SK-N-SH (cell line): Measurements from ENCODE around the gene MSL3. TPM values are rescaled to one million over a fixed set of nuclear protein-coding genes. Genes with fewer than 3 reads are reported as not detected.

ENCODE experiments used
- CTCF ChIA-PET: fragments of 300-600, 350-600 bp; formaldehyde crosslinking; extraction: SDS; loops from one replicate; lab custom pipeline; 2021; lab: Yijun Ruan, JAX
- POLR2A ChIA-PET: fragments of 350-600 bp; sonication (Branson Sonifier 250); formaldehyde crosslinking; extraction: SDS; loops from one replicate; lab custom pipeline; 2020; ENCODE audit warnings: antibody characterized with exemption, inconsistent platforms; lab: Yijun Ruan, JAX
- DNase-seq: peaks from one replicate; pipeline ENCODE4 v3.0.0; 2012
- H2AFZ ChIP-seq: fragments of 200-600 bp; sonication (generic); 2 replicates; pipeline ENCODE4 v1.8.1; 2016; ENCODE audit warnings: antibody characterized with exemption, mild to moderate bottlenecking, low read depth
- H3F3A ChIP-seq: fragments of 200-600 bp; sonication (generic); replicated peaks from 2 replicates; pipeline ENCODE3; 2016; ENCODE audit warnings: antibody characterized with exemption, mild to moderate bottlenecking; ENCODE audit not compliant: insufficient read depth
- H3K27ac ChIP-seq, 2 experiments: fragments of 200-500 bp in 1 of 2; fragments of 200-600 bp in 1 of 2; sonication (Bioruptor generic) in 1 of 2; sonication (generic), shearing (Covaris generic) in 1 of 2; 2 replicates each; pipeline versions ENCODE4 v1.5.1 to v1.6.1; 2014 to 2016; ENCODE audit warnings: low read depth in 2 of 2, inconsistent platforms in 1 of 2, low read length in 1 of 2, mild to moderate bottlenecking in 1 of 2, mixed read lengths in 1 of 2
- H3K27me3 ChIP-seq: fragments of 200-600 bp; sonication (generic), shearing (Covaris generic); 2 replicates; pipeline ENCODE4 v1.6.1; 2016; ENCODE audit warnings: mixed run types; ENCODE audit not compliant: insufficient read depth
- H3K36me3 ChIP-seq, 2 experiments: fragments of 200-500 bp in 1 of 2; fragments of 200-600 bp in 1 of 2; sonication (Bioruptor generic) in 1 of 2; sonication (generic) in 1 of 2; replicated peaks in 1 of 2; 2 replicates each; pipeline versions ENCODE3 to v1.5.1; 2014 to 2016; ENCODE audit warnings: low read length in 1 of 2, mild to moderate bottlenecking in 1 of 2; ENCODE audit not compliant: insufficient read depth in 2 of 2, control insufficient read depth in 1 of 2
- H3K4me1 ChIP-seq, 2 experiments: fragments of 200-500 bp in 1 of 2; fragments of 200-600 bp in 1 of 2; sonication (Bioruptor generic) in 1 of 2; sonication (generic), shearing (Covaris generic) in 1 of 2; 2 replicates each; pipeline versions ENCODE4 v1.5.1 to v1.6.1; 2014 to 2016; ENCODE audit warnings: low read depth in 1 of 2, low read length in 1 of 2, mixed run types in 1 of 2; ENCODE audit not compliant: insufficient read depth in 2 of 2, control insufficient read depth in 1 of 2
- H3K4me2 ChIP-seq: fragments of 200-600 bp; sonication (generic), shearing (Covaris generic); 2 replicates; pipeline ENCODE4 v1.6.1; 2017; ENCODE audit warnings: mixed run types
- H3K4me3 ChIP-seq, 2 experiments: fragments of 200-500 bp in 1 of 2; fragments of 200-600 bp in 1 of 2; sonication (Bioruptor generic) in 1 of 2; sonication (generic), shearing (Covaris generic) in 1 of 2; 2 replicates each; pipeline versions ENCODE4 v1.5.1 to v1.8.1; 2014 to 2016; ENCODE audit warnings: low read depth in 2 of 2, inconsistent platforms in 1 of 2, low read length in 1 of 2, mild to moderate bottlenecking in 1 of 2, mixed read lengths in 1 of 2, moderate library complexity in 1 of 2
- H3K79me2 ChIP-seq: fragments of 200-600 bp; sonication (generic); 2 replicates; pipeline ENCODE4 v1.8.1; 2017; ENCODE audit warnings: mild to moderate bottlenecking; ENCODE audit not compliant: insufficient read depth
- H3K9ac ChIP-seq: fragments of 200-600 bp; sonication (generic); 2 replicates; pipeline ENCODE4 v1.6.1; 2017; ENCODE audit warnings: mixed run types
- H3K9me2 ChIP-seq: fragments of 200-600 bp; sonication (generic); 2 replicates; pipeline ENCODE4 v1.6.1; 2017; ENCODE audit warnings: mixed run types
- H3K9me3 ChIP-seq: fragments of 200-600 bp; sonication (generic); 2 replicates; pipeline ENCODE4 v1.6.1; 2017; ENCODE audit warnings: mixed run types, mild to moderate bottlenecking, moderate library complexity
- H4K20me1 ChIP-seq: fragments of 200-600 bp; sonication (generic); 2 replicates; pipeline ENCODE4 v1.6.1; 2017; ENCODE audit warnings: mild to moderate bottlenecking, mixed run types; ENCODE audit not compliant: insufficient read depth
- ELF1 ChIP-seq: IDR thresholded peaks from 2 replicates; pipeline ENCODE4 v1.4.0; 2012
- GABPA ChIP-seq: IDR thresholded peaks from 2 replicates; pipeline ENCODE4 v1.4.0; 2012; ENCODE audit warnings: low read depth, mild to moderate bottlenecking
- IRF3 ChIP-seq: fragments of 150-350 bp; IDR thresholded peaks from 2 replicates; pipeline ENCODE4 v1.6.1; 2016; ENCODE audit warnings: mild to moderate bottlenecking, low read depth, low read length
- MXI1 ChIP-seq: IDR thresholded peaks from 2 replicates; pipeline ENCODE4 v1.6.1; 2012; ENCODE audit warnings: mild to moderate bottlenecking, low read depth, low read length, improper control_type of control experiment
- NFIC ChIP-seq: IDR thresholded peaks from 2 replicates; pipeline ENCODE4 v1.4.0; 2012; ENCODE audit warnings: borderline replicate concordance
- NRF1 ChIP-seq: IDR thresholded peaks from 2 replicates; pipeline ENCODE4 v1.6.1; 2012; ENCODE audit warnings: low read depth, mild to moderate bottlenecking, low read length
- PBX3 ChIP-seq: IDR thresholded peaks from 2 replicates; pipeline ENCODE4; 2012
- RCOR1 ChIP-seq: fragments of 150-350 bp; IDR thresholded peaks from 2 replicates; pipeline ENCODE4 v1.6.1; 2017; ENCODE audit warnings: antibody characterized with exemption, low read length
- RXRA ChIP-seq: IDR thresholded peaks from 2 replicates; pipeline ENCODE4 v1.4.0; 2012; ENCODE audit warnings: low read depth, mild to moderate bottlenecking, borderline replicate concordance
- SMC3 ChIP-seq: IDR thresholded peaks from 2 replicates; pipeline ENCODE4 v1.6.1; 2012; ENCODE audit warnings: low read depth, low read length, improper control_type of control experiment
- TAF1 ChIP-seq: IDR thresholded peaks from 2 replicates; pipeline ENCODE4 v1.6.1; 2012; ENCODE audit warnings: low read depth, mild to moderate bottlenecking, low read length, moderate library complexity, borderline replicate concordance
- TCF12 ChIP-seq: IDR thresholded peaks from 2 replicates; pipeline ENCODE4 v1.4.0; 2012
- TEAD4 ChIP-seq: IDR thresholded peaks from 2 replicates; pipeline ENCODE4 v1.4.0; 2012; ENCODE audit warnings: mild to moderate bottlenecking, borderline replicate concordance; ENCODE audit not compliant: insufficient read depth
- USF2 ChIP-seq: fragments of 150-350 bp; IDR thresholded peaks from 2 replicates; pipeline ENCODE4 v1.6.1; 2017; ENCODE audit warnings: antibody characterized with exemption, low read length, low read depth, borderline replicate concordance
- WGBS: methylation state at CpG from one replicate; pipeline ENCODE4 v1.1.6; 2017; ENCODE audit warnings: low lambda C conversion rate; 5-methylcytosine and 5-hydroxymethylcytosine counted together
- polyA plus RNA-seq, 3 experiments: library from polyadenylated mRNA; depleted of rRNA; stranded (reverse); fragments of >200 nt; gene quantifications; 2 replicates each; pipeline ENCODE4 v1.2.3, GENCODE V29; 2012

The MSL3 gene
- polyA plus RNA-seq, 1 of the 3 experiments (the other 2 are of a cell fraction), result 21.8 TPM

DNA sequence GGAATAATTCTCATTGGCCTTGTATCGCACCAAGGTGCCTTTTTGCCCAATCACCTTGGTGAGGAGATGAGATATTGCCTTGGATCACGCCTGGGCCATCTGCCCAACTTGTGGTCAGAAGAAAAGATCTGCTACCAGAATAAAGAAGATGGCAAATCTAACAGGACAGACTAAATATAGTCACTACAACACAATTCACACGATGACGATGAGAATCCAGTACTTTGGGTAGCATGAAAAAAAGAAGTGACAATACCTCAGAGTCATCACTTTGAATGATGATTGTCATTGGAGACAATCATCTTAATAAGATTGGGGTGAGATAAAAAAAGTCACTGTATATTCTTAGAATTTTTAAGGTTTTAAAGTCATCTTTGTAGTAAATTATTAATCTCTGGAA lies 7.3 kb upstream of the MSL3 start:
- H3F3A ChIP-seq, result no peaks in the 10 kb centered on the region
- no peaks in the 10 kb centered on the region for H3K36me3 ChIP-seq
- H3K9me3 ChIP-seq, result no peaks in the 10 kb centered on the region
- no peaks in the 10 kb centered on the region for H4K20me1 ChIP-seq
- WGBS, result 24% methylated on average over 4 of the region's 4 CpGs
- no peak overlapping the region for H3K27ac ChIP-seq
- H3K4me3 ChIP-seq, result no peak overlapping the region
- H2AFZ ChIP-seq, result no peak overlapping the region
- H3K27me3 ChIP-seq, result peaks cover 18% of the 10 kb centered on the region
- no peaks in the 10 kb centered on the region for H3K79me2 ChIP-seq
- H3K4me1 ChIP-seq, result no peaks in the 10 kb centered on the region
- H3K9me2 ChIP-seq, result no peaks in the 10 kb centered on the region
- ChIA-PET CTCF (no interaction called here), POLR2A (no interaction called here)
- no peak for TF ChIP-seq PBX3
- no peak for TF ChIP-seq RCOR1
- no peak overlapping the region for H3K4me2 ChIP-seq
- no peak for DNase-seq
- H3K9ac ChIP-seq, result no peak overlapping the region

GRCh38 chrX:11751261-11751660 lies 6.8 kb upstream of the MSL3 start:
- H3K4me1 ChIP-seq, result no peaks in the 10 kb centered on the region
- H3K9me2 ChIP-seq, result no peaks in the 10 kb centered on the region
- H3K36me3 ChIP-seq, result no peaks in the 10 kb centered on the region
- no peaks in the 10 kb centered on the region for H4K20me1 ChIP-seq
- H3K9ac ChIP-seq, result no peak overlapping the region
- CTCF ChIA-PET, result no interaction called here
- POLR2A ChIA-PET, result no interaction called here
- peaks cover 18% of the 10 kb centered on the region for H3K27me3 ChIP-seq
- no peak overlapping the region for H2AFZ ChIP-seq
- TF ChIP-seq NFIC (no peak), NRF1 (no peak), SMC3 (no peak), ELF1 (no peak), RXRA (no peak), TAF1 (no peak), MXI1 (no peak), IRF3 (no peak), GABPA (no peak), TEAD4 (no peak), PBX3 (no peak), USF2 (no peak), TCF12 (no peak)
- TF ChIP-seq, all 33 proteins: peak for 0
- no peak for DNase-seq
- Histone ChIP-seq H3K4me3 (no peak overlapping the region), H3K79me2 (no peaks in the 10 kb centered on the region), H3K9me3 (no peaks in the 10 kb centered on the region), H3K27ac (no peak overlapping the region), H3K4me2 (no peak overlapping the region), H3F3A (no peaks in the 10 kb centered on the region)
